Upper lobe of left lung (tissue), 4 donors: ENCODE data around the gene MOGAT1.

Source experiments
- POLR2A ChIP-seq, 4 donors: fragments of 450-650 bp; IDR thresholded peaks; one replicate each; pipeline ENCODE4 v1.5.1; 2016 to 2017; ENCODE audit warnings: antibody characterized with exemption in 4 of 4, mild to moderate bottlenecking in 2 of 4
- TF ChIP-seq, protein P1 (sequence below), 6 experiments: fragments of 450-650 bp in 4 of 6; fragments of 200-600 bp in 2 of 6; sonication (generic) in 2 of 6; IDR thresholded peaks; one replicate each; pipeline ENCODE4 v1.5.1; 2016 to 2019; ENCODE audit warnings: antibody characterized with exemption in 6 of 6

DNA sequence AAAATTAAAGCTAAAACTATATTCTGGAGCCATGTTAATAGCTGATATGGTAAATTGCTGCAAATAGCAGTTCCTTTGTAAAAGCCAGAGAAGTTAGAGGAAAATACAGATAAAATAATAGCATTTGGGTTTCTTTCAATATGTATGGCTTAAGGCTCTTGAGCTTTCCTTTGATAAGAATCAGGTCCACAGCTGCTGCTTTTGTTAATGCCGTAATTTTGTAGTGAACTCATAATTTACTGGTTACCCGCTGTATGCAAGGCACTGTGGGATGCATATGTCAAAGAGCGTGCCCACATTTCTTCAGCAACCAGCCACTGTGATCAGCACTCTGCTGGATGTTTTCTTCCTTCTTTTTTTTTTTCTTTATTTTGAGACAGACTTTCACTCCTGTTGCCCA lies 79.1 kb downstream of the MOGAT1 start:
- TF ChIP-seq, protein P1, sequence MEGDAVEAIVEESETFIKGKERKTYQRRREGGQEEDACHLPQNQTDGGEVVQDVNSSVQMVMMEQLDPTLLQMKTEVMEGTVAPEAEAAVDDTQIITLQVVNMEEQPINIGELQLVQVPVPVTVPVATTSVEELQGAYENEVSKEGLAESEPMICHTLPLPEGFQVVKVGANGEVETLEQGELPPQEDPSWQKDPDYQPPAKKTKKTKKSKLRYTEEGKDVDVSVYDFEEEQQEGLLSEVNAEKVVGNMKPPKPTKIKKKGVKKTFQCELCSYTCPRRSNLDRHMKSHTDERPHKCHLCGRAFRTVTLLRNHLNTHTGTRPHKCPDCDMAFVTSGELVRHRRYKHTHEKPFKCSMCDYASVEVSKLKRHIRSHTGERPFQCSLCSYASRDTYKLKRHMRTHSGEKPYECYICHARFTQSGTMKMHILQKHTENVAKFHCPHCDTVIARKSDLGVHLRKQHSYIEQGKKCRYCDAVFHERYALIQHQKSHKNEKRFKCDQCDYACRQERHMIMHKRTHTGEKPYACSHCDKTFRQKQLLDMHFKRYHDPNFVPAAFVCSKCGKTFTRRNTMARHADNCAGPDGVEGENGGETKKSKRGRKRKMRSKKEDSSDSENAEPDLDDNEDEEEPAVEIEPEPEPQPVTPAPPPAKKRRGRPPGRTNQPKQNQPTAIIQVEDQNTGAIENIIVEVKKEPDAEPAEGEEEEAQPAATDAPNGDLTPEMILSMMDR (IDR thresholded peaks at IDR 0.05), result no peak
- TF ChIP-seq POLR2A (IDR thresholded peaks at IDR 0.05), result no peak
